Tongue (tissue), 2 donors: Measurements from ENCODE around the gene RFK. TPM values are rescaled to one million over a fixed set of nuclear protein-coding genes. Genes with fewer than 3 reads are reported as not detected.
A peak's percentile ranks its signal among the peaks of the same experiment; 100 is the strongest.

ENCODE experiments used
- DNase-seq: peaks from one replicate; pipeline ENCODE4 v3.0.0-alpha.2; 2015
- total RNA-seq: library from RNA; depleted of rRNA; stranded (reverse); fragments of >200 nt; gene quantifications from one replicate; pipeline ENCODE4 v1.2.3, GENCODE V29; 2014

Gene RFK
- total RNA-seq, 1 donor from 2014 or later: 15.8 TPM

DNA sequence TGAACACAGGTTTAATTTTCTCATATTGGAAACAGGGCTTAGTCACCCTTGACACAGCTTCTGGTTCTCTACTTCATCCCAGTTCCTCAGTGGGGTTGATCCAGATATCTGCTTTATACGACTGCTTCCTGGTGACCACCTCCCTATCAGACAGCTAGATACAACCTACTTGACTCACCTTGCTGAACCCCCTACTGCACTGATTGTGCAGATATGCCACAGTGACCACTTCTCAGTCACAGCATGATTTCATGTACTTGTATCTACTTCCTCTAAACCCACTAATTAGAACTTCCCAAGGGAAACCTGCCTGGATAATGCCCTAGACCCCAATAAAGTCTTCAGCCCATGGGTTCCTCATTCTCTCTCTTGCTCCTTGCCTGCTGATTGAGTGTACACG is 18.4 kb upstream of the RFK start:
- DNase-seq: no peak

- peak; percentile 53 for DNase-seq
These were observed 11.6 kb upstream of the RFK start for GRCh38 chr9:76405868-76406267.

DNA sequence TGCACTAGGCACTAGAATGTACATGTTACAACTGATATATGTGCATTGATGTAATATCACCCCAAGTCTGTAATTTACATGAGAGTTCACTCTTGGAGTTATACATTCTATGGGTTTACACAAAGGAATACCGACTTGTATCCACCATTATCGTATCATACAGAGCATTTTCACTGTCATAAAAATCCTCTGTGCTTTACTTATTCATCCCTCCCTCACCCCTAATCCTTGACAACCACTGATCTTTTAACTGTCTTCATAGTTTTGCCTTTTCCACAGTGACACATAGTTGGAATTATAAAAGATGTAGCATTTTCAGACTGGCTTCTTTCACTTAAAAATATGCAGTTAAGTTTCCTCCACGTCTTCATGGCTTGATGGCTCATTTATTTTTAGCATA is 11.1 kb upstream of the RFK start:
- DNase-seq: peak; percentile 11

DNA sequence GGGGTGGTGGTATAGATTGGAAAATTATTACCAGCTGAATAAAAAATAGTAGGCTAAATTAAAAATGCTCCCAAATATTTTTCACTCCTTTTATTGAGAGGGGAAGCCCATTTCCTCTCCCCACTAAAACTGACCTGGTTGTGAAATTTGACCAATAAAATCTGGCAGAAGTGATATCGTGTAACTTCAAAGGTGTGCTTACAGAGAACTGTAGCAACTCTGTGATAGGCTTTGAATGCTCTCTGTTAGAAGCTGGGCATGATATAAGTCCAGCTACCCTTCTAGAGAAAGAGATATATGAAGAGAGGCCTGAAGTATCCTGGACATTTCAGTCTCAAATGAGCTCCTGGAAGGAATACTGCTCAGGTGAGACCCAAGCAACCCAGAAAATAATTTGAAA is 10.2 kb upstream of the RFK start:
- no peak for DNase-seq

DNA sequence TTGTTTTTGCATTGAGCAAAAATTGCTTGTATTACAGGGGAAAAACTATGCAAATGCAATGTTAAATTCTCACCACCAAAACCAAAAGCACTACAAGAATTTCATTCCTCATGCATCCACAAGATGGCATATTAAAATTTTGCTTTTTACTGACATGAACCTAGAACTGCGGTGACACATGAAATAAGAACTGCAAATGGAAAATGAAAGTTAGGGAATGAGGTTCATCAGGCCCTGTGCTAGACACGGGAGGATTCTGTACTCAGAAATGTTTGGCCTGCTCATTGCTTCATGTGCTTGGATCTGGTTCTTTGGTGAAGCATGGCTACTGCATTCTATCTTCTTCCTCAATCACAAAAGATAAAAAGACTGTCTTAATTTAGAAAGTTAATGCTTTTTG is 9.1 kb upstream of the RFK start:
- DNase-seq: peak; percentile 65

- DNase-seq: no peak
These were observed 7.5 kb upstream of the RFK start for GRCh38 chr9:76401580-76402354.

GRCh38 chr9:76401176-76401575 is 7.0 kb upstream of the RFK start:
- DNase-seq: no peak

DNA sequence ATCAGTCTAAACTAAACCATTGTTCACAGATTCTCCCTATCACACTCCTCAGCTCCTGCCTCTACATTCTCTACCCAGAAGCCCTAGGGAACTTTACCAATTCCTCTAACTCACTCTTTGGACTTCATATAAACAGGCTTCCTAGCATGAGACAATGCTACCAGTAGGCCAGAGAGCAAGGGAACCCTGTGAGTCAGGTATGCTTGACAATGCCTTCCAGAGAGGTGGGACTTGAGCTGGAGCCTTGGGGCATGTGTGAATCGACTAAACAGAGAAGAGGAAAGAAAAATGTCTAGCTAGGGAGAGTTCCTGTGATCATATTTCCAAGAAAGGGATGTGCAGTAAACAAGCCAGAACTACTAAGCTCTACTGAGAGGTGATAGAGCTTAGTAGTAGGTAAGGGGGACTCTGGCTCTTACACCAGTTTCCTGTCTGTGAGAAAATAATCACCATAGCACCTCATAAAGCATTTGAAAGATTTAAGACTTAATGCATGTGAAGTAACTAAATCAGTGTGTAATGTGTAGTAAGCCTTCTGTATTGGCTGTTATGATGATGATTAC is 6.4 kb upstream of the RFK start:
- DNase-seq: no peak

- DNase-seq: no peak
These were observed 5.6 kb upstream of the RFK start for GRCh38 chr9:76399856-76400255.

DNA sequence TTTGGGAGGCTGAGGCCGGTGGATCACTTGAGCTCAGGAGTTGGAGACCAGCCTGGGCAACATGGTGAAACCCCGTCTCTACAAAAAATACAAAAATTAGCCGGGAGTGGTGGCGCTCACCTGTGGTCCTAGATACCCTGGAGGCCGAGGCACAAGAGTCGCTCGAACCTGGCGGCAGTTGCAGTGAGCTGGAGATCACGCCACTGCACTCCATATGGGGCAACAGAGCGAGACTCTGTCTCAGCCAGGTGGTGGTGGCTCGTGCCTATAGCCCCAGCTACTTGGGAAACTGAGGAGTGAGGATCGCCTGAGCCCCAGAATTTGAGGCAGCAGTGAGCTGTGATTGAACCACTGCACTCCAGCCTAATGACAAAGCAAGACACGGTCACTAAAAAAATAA is 2.4 kb upstream of the RFK start:
- no peak for DNase-seq

GRCh38 chr9:76396144-76396543 is 1.9 kb upstream of the RFK start:
- DNase-seq: no peak

DNA sequence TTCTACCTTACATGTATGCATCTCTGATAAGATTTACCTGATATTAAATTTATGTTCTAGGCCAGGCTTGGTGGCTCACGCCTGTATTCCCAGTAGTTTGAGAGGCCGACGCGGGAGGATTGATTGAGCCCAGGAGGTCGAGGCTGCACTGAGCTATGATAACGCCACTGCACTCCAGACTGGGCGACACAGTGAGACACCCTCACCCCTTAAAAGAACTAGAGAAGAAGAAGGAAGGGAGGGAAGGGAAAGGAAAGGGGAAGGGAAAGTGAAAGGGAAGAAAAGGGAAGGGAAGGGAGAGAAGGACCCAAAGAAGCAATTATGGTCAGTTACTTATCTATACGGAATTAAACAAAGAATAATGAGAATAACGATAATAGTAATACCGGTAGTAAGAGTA is 1.2 kb upstream of the RFK start:
- DNase-seq: no peak

GRCh38 chr9:76394960-76395252 is 680 bp upstream of the RFK start:
- no peak for DNase-seq

GRCh38 chr9:76390656-76391055 is 3.6 kb downstream of the RFK start:
- DNase-seq: no peak

DNA sequence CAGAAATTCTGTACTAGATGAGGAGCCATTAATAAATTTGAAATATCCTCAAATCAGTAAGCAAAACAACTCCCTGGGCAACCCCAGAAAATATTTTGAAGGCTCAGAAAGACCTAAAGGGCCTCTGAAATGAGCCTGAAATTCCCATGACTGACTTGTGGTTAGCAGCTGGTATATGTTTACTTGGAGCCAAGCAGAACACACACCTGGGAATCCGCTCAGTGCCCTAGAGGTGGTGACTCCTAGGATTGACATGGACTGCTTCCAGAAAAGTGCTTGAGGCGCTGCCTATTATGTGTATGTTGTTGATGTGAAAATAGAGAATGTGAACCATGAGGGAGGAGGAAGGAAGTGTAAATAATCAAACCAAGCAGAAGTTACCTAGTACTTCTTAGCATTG is 14.7 kb downstream of the RFK start:
- no peak for DNase-seq

DNA sequence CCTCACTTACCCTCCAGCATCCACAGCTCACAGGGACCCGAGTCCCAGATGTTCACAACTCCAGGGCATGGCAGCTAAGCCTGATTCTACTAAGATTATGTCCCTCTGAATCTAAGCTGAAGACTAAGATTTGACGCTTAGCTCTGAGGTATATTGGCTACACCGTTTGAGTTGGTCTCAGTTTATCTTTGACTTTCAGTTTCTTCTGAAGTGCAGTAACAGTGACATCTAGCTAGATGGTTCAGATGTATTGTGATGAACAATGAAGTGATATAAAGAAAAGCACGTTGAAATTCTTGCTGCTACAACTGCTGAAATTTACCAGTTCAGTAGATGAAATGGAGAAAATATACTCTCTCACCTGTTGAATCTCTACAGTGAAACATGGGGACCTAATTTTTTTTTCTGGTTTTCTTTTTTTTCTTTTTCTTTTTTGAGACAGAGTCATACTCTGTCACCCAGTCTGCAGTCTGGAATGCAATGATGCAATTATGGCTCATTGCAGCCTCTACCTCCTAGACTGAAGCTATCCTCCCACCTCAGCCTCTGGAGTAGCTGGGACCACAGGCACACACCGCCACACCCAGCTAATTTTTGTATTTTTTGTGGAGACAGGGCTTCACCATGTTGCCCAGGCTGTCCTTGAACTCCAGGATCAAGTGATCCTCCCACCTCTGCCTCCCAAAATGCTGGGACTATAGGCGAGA is 15.7 kb downstream of the RFK start:
- DNase-seq: no peak

- no peak for DNase-seq
These were observed 16.4 kb downstream of the RFK start for GRCh38 chr9:76377791-76378190.

GRCh38 chr9:76374783-76375559 is 19.3 kb downstream of the RFK start:
- DNase-seq: peak; percentile 51

- DNase-seq: no peak
These were observed 20.3 kb downstream of the RFK start for GRCh38 chr9:76373784-76374474.

- peak; percentile 81 for DNase-seq
These were observed 20.9 kb downstream of the RFK start for GRCh38 chr9:76373173-76373783.

DNA sequence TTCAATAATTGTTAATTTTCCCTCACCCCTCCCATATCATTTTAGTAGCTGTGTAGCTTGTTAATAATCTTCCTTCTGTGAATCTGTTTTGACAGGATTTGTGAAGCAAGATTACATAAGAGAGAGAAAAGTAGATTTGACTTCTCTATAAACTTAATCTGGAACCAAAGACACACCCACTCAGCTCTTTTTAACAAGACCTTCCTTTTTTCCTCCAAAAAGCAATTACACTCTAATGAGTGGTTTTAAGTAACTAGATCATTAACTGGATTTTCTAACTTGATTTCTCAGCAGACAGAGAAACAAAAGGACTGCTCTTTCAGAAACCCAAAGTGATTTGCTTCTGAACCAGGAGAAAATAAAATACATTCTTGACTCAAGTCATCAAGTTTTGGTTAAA is 21.9 kb downstream of the RFK start:
- DNase-seq: no peak

GRCh38 chr9:76371901-76372300 is 22.3 kb downstream of the RFK start:
- no peak for DNase-seq
